Measurements from ENCODE around the gene CREB5. TPM values are rescaled to one million over a fixed set of nuclear protein-coding genes. Genes with fewer than 3 reads are reported as not detected.

The CREB5 gene
- polyA plus RNA-seq, 1 donor from 2014 or later: 3.7 TPM

DNA sequence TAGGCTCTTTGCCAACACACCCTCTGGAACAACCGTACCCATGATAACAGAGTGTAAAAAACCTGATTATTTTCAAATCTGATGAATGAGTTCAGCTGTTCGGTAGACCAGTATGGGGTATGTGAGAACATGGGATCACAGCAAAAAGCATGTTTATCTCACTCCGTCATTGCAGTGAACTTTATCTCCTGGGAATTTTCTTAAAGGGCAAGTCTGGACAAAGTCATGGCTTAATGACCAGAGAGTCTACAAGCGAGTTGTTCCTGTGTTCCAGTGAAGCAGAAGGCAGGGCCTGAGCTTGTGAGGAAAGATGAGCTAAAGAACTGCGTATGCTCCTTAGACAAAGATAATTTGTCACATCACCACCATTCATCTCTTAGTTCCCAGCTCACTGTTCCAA, 326.1 kb downstream of the CREB5 start:
- Histone ChIP-seq H2AFZ (ENCODE audit: low read depth, low read length) (no peak overlapping the region), H3K4me3 (ENCODE audit: low read length) (no peak overlapping the region), H3K9ac (ENCODE audit: low read length) (no peak overlapping the region), H3K36me3 (ENCODE audit: insufficient read depth, low read length) (no peaks in the 10 kb centered on the region), H4K20me1 (ENCODE audit: insufficient read depth) (no peaks in the 10 kb centered on the region), H3F3A (ENCODE audit: insufficient read depth, low read length, poor library complexity, severe bottlenecking) (no peaks in the 10 kb centered on the region), H3K79me2 (replicated peaks; ENCODE audit: insufficient read depth, low read length) (no peaks in the 10 kb centered on the region), H3K27me3 (ENCODE audit: insufficient read depth, low read depth, low read length) (no peaks in the 10 kb centered on the region), H3K9me2 (ENCODE audit: insufficient read depth, low read length) (no peaks in the 10 kb centered on the region), H3K27ac (ENCODE audit: low read length) (no peak overlapping the region), H3K9me3 (ENCODE audit: low read length) (no peaks in the 10 kb centered on the region), H3K4me2 (ENCODE audit: low read length) (no peak overlapping the region)
- TF ChIP-seq, protein P1, sequence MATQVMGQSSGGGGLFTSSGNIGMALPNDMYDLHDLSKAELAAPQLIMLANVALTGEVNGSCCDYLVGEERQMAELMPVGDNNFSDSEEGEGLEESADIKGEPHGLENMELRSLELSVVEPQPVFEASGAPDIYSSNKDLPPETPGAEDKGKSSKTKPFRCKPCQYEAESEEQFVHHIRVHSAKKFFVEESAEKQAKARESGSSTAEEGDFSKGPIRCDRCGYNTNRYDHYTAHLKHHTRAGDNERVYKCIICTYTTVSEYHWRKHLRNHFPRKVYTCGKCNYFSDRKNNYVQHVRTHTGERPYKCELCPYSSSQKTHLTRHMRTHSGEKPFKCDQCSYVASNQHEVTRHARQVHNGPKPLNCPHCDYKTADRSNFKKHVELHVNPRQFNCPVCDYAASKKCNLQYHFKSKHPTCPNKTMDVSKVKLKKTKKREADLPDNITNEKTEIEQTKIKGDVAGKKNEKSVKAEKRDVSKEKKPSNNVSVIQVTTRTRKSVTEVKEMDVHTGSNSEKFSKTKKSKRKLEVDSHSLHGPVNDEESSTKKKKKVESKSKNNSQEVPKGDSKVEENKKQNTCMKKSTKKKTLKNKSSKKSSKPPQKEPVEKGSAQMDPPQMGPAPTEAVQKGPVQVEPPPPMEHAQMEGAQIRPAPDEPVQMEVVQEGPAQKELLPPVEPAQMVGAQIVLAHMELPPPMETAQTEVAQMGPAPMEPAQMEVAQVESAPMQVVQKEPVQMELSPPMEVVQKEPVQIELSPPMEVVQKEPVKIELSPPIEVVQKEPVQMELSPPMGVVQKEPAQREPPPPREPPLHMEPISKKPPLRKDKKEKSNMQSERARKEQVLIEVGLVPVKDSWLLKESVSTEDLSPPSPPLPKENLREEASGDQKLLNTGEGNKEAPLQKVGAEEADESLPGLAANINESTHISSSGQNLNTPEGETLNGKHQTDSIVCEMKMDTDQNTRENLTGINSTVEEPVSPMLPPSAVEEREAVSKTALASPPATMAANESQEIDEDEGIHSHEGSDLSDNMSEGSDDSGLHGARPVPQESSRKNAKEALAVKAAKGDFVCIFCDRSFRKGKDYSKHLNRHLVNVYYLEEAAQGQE (IDR thresholded peaks at IDR 0.05; ENCODE audit: borderline replicate concordance): no peak
- TF ChIP-seq, protein P2, sequence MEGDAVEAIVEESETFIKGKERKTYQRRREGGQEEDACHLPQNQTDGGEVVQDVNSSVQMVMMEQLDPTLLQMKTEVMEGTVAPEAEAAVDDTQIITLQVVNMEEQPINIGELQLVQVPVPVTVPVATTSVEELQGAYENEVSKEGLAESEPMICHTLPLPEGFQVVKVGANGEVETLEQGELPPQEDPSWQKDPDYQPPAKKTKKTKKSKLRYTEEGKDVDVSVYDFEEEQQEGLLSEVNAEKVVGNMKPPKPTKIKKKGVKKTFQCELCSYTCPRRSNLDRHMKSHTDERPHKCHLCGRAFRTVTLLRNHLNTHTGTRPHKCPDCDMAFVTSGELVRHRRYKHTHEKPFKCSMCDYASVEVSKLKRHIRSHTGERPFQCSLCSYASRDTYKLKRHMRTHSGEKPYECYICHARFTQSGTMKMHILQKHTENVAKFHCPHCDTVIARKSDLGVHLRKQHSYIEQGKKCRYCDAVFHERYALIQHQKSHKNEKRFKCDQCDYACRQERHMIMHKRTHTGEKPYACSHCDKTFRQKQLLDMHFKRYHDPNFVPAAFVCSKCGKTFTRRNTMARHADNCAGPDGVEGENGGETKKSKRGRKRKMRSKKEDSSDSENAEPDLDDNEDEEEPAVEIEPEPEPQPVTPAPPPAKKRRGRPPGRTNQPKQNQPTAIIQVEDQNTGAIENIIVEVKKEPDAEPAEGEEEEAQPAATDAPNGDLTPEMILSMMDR (IDR thresholded peaks at IDR 0.05; ENCODE audit: poor library complexity, severe bottlenecking): no peak
- TF ChIP-seq EZH2 (IDR thresholded peaks at IDR 0.05; ENCODE audit: borderline replicate concordance, insufficient read depth, low read length, poor library complexity, severe bottlenecking): no peak
- no peak for TF ChIP-seq EP300 (conservative IDR thresholded peaks at IDR 0.05; ENCODE audit: poor library complexity, severe bottlenecking)
- no peak for TF ChIP-seq SMC3 (conservative IDR thresholded peaks at IDR 0.05; ENCODE audit: poor library complexity)
- no peak for TF ChIP-seq TAF1 (IDR thresholded peaks at IDR 0.05; ENCODE audit: low read depth)
- TF ChIP-seq POLR2AphosphoS5 (IDR thresholded peaks at IDR 0.05): no peak
- no peak for TF ChIP-seq RAD21 (conservative IDR thresholded peaks at IDR 0.05)
- TF ChIP-seq MXI1 (conservative IDR thresholded peaks at IDR 0.05; ENCODE audit: poor library complexity, severe bottlenecking): no peak

DNA sequence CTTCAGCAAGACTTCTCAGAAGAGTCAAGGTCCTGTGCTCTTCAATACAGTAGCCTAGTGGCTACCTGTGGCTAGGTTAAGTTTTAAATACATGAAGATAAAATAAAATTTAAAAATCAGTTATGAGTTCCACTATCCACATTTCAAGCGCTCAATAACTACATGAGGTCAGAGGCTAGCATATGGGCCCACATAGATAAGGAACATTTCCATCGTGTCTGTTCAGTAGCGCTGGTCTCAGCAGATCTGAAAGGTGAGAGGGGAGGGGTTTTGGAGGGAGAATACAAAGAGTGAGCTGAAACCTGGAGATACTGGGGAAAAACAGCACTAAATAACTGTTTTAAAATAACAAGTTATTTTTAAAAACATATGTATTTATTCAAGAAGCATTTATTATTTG, 326.8 kb downstream of the CREB5 start:
- no peaks in the 10 kb centered on the region for H3K9me2 ChIP-seq (ENCODE audit: insufficient read depth, low read length)
- no peaks in the 10 kb centered on the region for H3K27me3 ChIP-seq (ENCODE audit: insufficient read depth, low read depth, low read length)
- H3K27ac ChIP-seq (ENCODE audit: low read length): no peak overlapping the region
- no peaks in the 10 kb centered on the region for H4K20me1 ChIP-seq (ENCODE audit: insufficient read depth)
- no peak overlapping the region for H3K4me2 ChIP-seq (ENCODE audit: low read length)
- no peak overlapping the region for H3K4me3 ChIP-seq (ENCODE audit: low read length)
- no peak overlapping the region for H3K9ac ChIP-seq (ENCODE audit: low read length)
- H3K9me3 ChIP-seq (ENCODE audit: low read length): no peaks in the 10 kb centered on the region
- H3F3A ChIP-seq (ENCODE audit: insufficient read depth, low read length, poor library complexity, severe bottlenecking): no peaks in the 10 kb centered on the region
- H3K79me2 ChIP-seq (replicated peaks; ENCODE audit: insufficient read depth, low read length): no peaks in the 10 kb centered on the region
- no peaks in the 10 kb centered on the region for H3K36me3 ChIP-seq (ENCODE audit: insufficient read depth, low read length)
- TF ChIP-seq TAF1 (IDR thresholded peaks at IDR 0.05; ENCODE audit: low read depth): no peak
- no peak for TF ChIP-seq RAD21 (conservative IDR thresholded peaks at IDR 0.05)
- no peak for TF ChIP-seq POLR2AphosphoS5 (IDR thresholded peaks at IDR 0.05)
- no peak for TF ChIP-seq EP300 (conservative IDR thresholded peaks at IDR 0.05; ENCODE audit: poor library complexity, severe bottlenecking)
- TF ChIP-seq SMC3 (conservative IDR thresholded peaks at IDR 0.05; ENCODE audit: poor library complexity): no peak
- TF ChIP-seq, protein P2 (IDR thresholded peaks at IDR 0.05; ENCODE audit: poor library complexity, severe bottlenecking): no peak
- no peak for TF ChIP-seq MXI1 (conservative IDR thresholded peaks at IDR 0.05; ENCODE audit: poor library complexity, severe bottlenecking)
- no peak for TF ChIP-seq EZH2 (IDR thresholded peaks at IDR 0.05; ENCODE audit: borderline replicate concordance, insufficient read depth, low read length, poor library complexity, severe bottlenecking)
- H2AFZ ChIP-seq (ENCODE audit: low read depth, low read length): no peak overlapping the region
